AG09309 (cell line): ENCODE data around the gene PRDM16.

ENCODE experiments used
- DNase-seq: peaks from one replicate; pipeline ENCODE4 v3.0.0-alpha.2; 2010; ENCODE audit warnings: low read depth
- H3K4me3 ChIP-seq: 2 replicates; pipeline ENCODE4 v1.5.1; 2011; ENCODE audit warnings: mild to moderate bottlenecking, low read depth, low read length, moderate library complexity; ENCODE audit not compliant: control insufficient read depth
- CTCF ChIP-seq: IDR thresholded peaks from 2 replicates; pipeline ENCODE4 v1.5.1; 2011; ENCODE audit warnings: mild to moderate bottlenecking, low read depth, low read length, inconsistent platforms; ENCODE audit not compliant: insufficient read depth, control insufficient read depth; ENCODE audit errors: missing control alignments

PRDM16 gene

DNA sequence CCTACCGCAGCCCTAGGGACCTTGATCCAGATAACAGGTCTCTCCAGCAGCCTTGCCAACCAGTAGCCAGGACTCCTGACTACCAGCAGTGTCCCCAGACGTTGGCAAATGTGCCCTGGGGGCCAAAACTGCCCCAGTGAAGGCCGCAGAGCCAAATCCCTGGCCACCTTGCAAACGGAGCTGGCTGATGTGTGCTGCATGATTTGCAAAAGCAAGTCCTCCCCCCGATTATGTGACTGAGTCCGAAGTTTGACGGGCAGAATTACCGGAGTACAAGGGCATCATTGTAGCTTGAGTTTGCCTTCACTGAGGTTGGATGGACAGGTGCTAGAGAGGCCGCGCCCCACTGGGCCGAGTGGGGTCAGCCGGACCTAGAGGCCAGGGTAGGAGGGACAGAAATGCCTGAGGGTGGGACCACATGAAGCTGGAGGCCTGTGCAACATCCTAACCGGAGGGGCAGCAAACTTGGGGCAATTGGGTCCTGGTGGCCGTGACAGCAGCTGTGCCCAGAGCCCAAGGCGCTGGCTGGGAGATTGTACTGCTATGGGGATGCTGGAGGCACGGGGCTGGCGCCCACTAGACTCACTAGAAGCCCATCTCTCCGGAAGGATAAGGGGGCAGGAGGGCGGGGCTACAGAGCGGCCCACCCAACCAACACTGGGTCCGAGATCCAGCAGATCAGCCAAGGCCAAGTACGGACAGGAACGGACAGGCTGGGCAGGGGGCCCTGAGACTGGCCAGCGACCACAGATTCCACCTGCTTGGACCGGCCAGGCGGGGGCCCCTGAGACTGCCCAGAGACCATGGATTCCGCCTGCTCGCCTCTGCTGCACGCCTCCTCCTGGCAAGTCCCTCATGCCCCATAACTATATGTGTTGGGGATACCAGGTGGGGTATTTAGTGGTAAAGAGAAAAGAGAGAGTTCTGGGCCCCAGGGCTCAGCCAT is 388.2 kb downstream of the PRDM16 start:
- DNase-seq, result no peak
- no peak overlapping the region for H3K4me3 ChIP-seq
- no peak for TF ChIP-seq CTCF

- TF ChIP-seq CTCF, result no peak
- H3K4me3 ChIP-seq, result no peak overlapping the region
- DNase-seq, result no peak
Measured at GRCh38 chr1:3457910-3458883, 389.2 kb downstream of the PRDM16 start.

- no peak for TF ChIP-seq CTCF
- no peak overlapping the region for H3K4me3 ChIP-seq
Measured at GRCh38 chr1:3459051-3459908, 390.3 kb downstream of the PRDM16 start.

GRCh38 chr1:3459940-3460671 is 391.1 kb downstream of the PRDM16 start:
- H3K4me3 ChIP-seq, result no peak overlapping the region
- TF ChIP-seq CTCF, result no peak
- no peak for DNase-seq

More at GRCh38 chr1:3459051-3459908, 390.3 kb downstream of the PRDM16 start:
- no peak for DNase-seq

DNA sequence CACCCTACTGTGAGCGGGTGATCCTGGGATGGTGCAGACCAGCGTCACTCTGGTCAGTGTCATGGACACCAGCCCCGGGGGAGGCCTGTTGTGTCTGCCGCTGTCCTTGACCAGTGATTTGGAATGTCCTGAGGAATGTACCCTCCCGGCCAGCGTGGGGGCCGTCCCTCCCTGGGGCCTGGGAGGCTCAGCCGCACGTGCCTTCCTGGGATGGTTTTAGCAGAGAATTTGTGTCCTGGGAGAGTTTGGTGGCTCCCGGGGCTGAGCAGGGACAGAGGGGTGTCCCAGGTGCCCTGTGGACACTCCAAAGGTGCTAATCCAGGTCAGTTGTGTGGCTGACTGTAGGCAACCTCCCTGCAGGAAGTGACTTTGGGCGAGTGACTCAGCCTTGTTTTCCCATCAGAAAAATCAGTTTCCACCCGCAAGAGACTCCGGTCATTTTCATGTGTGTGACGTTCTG is 391.7 kb downstream of the PRDM16 start:
- no peak for TF ChIP-seq CTCF
- no peak for DNase-seq
- no peak overlapping the region for H3K4me3 ChIP-seq
